Left kidney (tissue), 2 donors: Measurements from ENCODE around the gene PROX2. TPM values are rescaled to one million over a fixed set of nuclear protein-coding genes. Genes with fewer than 3 reads are reported as not detected.

ENCODE experiments used
- DNase-seq: peaks from one replicate; pipeline ENCODE4 v3.0.0-alpha.2; 2013
- polyA plus RNA-seq: library from polyadenylated mRNA; unstranded; fragments of 120-200 nt; gene quantifications from one replicate; pipeline ENCODE4 v1.2.1, GENCODE V29; 2013; ENCODE audit not compliant: insufficient read length

The PROX2 gene
- polyA plus RNA-seq, 1 donor, result 4.3 TPM

GRCh38 chr14:74909911-74910310, 34.0 kb upstream of the PROX2 start:
- DNase-seq, result no peak

GRCh38 chr14:74909501-74909900, 33.6 kb upstream of the PROX2 start:
- no peak for DNase-seq

GRCh38 chr14:74908861-74909341, 33.0 kb upstream of the PROX2 start:
- DNase-seq, result no peak

- DNase-seq, result no peak
Observed at GRCh38 chr14:74907744-74908143, 31.8 kb upstream of the PROX2 start.

- no peak for DNase-seq
Observed at GRCh38 chr14:74906925-74907521, 31.1 kb upstream of the PROX2 start.

GRCh38 chr14:74905595-74906142, 29.7 kb upstream of the PROX2 start:
- DNase-seq, result peak; percentile 40

- no peak for DNase-seq
Observed at GRCh38 chr14:74904635-74905503, 28.9 kb upstream of the PROX2 start.

- DNase-seq, result no peak
Observed at GRCh38 chr14:74902941-74903705, 27.2 kb upstream of the PROX2 start.

- no peak for DNase-seq
Observed at GRCh38 chr14:74898694-74899093, 22.7 kb upstream of the PROX2 start.

- no peak for DNase-seq
Observed at GRCh38 chr14:74898083-74898482, 22.1 kb upstream of the PROX2 start.

- DNase-seq, result no peak
Observed at GRCh38 chr14:74897642-74898041, 21.7 kb upstream of the PROX2 start.

- DNase-seq, result no peak
Observed at GRCh38 chr14:74896400-74896799, 20.5 kb upstream of the PROX2 start.

GRCh38 chr14:74893614-74894091, 17.7 kb upstream of the PROX2 start:
- no peak for DNase-seq

- DNase-seq, result no peak
Observed at GRCh38 chr14:74892745-74893144, 16.8 kb upstream of the PROX2 start.

- DNase-seq, result no peak
Observed at GRCh38 chr14:74891870-74892269, 15.9 kb upstream of the PROX2 start.

GRCh38 chr14:74890262-74890661, 14.3 kb upstream of the PROX2 start:
- DNase-seq, result no peak

- DNase-seq, result no peak
Observed at GRCh38 chr14:74888164-74889158, 12.5 kb upstream of the PROX2 start.

- DNase-seq, result no peak
Observed at GRCh38 chr14:74886001-74886400, 10.1 kb upstream of the PROX2 start.

GRCh38 chr14:74882103-74882920, 6.4 kb upstream of the PROX2 start:
- DNase-seq, result peak; percentile 29
